Vagina (tissue), 2 donors: ENCODE results near the gene ATXN7L3. TPM values are rescaled to one million over a fixed set of nuclear protein-coding genes. Genes with fewer than 3 reads are reported as not detected.

ENCODE experiments used
- DNase-seq, 2 donors: peaks; one replicate each; pipeline ENCODE4 v3.0.0-alpha.2; 2017; ENCODE audit errors: extremely low spot score in 2 of 2
- H3K27ac ChIP-seq: fragments of 200-600 bp; sonication (generic); one replicate; pipeline ENCODE4 v1.5.1; 2019
- H3K27me3 ChIP-seq: fragments of 200-600 bp; sonication (generic); one replicate; pipeline ENCODE4 v1.5.1; 2019
- H3K36me3 ChIP-seq, 2 donors: fragments of 200-600 bp; sonication (generic); one replicate each; pipeline ENCODE4 v1.5.1; 2017 to 2019
- H3K4me1 ChIP-seq: fragments of 200-600 bp; sonication (generic); one replicate; pipeline ENCODE4 v1.5.1; 2019
- H3K4me3 ChIP-seq, 2 donors: fragments of 200-600 bp; sonication (generic); 1 replicate in 1 of 2; 2 replicates in 1 of 2; pipeline ENCODE4 v1.5.1; 2016 to 2019
- H3K9me3 ChIP-seq: fragments of 200-600 bp; sonication (generic); one replicate; pipeline ENCODE4 v1.5.1; 2019
- CTCF ChIP-seq, 3 experiments: fragments of 450-650 bp in 2 of 3; fragments of 200-600 bp in 1 of 3; sonication (generic) in 1 of 3; IDR thresholded peaks; one replicate each; pipeline ENCODE4 v1.5.1; 2017 to 2019; ENCODE audit warnings: antibody characterized with exemption in 3 of 3, mild to moderate bottlenecking in 2 of 3, moderate library complexity in 2 of 3
- POLR2A ChIP-seq, 2 donors: fragments of 450-650 bp; IDR thresholded peaks; one replicate each; pipeline ENCODE4 v1.6.1; 2017; ENCODE audit warnings: antibody characterized with exemption in 2 of 2, mild to moderate bottlenecking in 2 of 2, moderate library complexity in 2 of 2
- POLR2AphosphoS5 ChIP-seq, 2 donors: sonication (generic); formaldehyde crosslinking; IDR thresholded peaks; one replicate each; pipeline ENCODE4 v1.9.0; 2017; ENCODE audit warnings: antibody characterized with exemption in 2 of 2, mild to moderate bottlenecking in 2 of 2, low read depth in 1 of 2; ENCODE audit not compliant: insufficient read depth in 1 of 2
- intact Hi-C: fragments of 100-400 bp; cut with DNase I; formaldehyde crosslinking; loops from one replicate; pipeline ENCODE4 v1.15.1; 2023
- total RNA-seq: library from RNA; depleted of rRNA; stranded (reverse); fragments of >200 nt; gene quantifications from one replicate; pipeline ENCODE4 v1.2.3, GENCODE V29; 2016

ATXN7L3 gene
- total RNA-seq, 1 donor from 2014 or later: 27.3 TPM

- TF ChIP-seq POLR2AphosphoS5 (IDR thresholded peaks at IDR 0.05; ENCODE audit: insufficient read depth in 1 of 2, low read depth in 1 of 2) (no peak), CTCF (IDR thresholded peaks at IDR 0.05) (no peak)
- peaks cover 0 to 24% of the 10 kb centered on the region in 2 donors for H3K36me3 ChIP-seq
These were observed 23.4 kb downstream of the ATXN7L3 start for GRCh38 chr17:44176257-44176656.

GRCh38 chr17:44174427-44174826 lies 25.3 kb downstream of the ATXN7L3 start:
- peaks cover 0 to 24% of the 10 kb centered on the region in 2 donors for H3K36me3 ChIP-seq
- intact Hi-C loops: no loop called here
- no peak for TF ChIP-seq POLR2A (IDR thresholded peaks at IDR 0.05)
- TF ChIP-seq POLR2AphosphoS5 (IDR thresholded peaks at IDR 0.05; ENCODE audit: insufficient read depth in 1 of 2, low read depth in 1 of 2): no peak
- TF ChIP-seq CTCF (IDR thresholded peaks at IDR 0.05): no peak
- peaks cover 9% of the 10 kb centered on the region for H3K4me1 ChIP-seq
- no peaks in the 10 kb centered on the region for H3K9me3 ChIP-seq
- peak in 1 of 2 donors; percentile 78 for DNase-seq
- no peak overlapping the region for H3K27ac ChIP-seq
- H3K4me3 ChIP-seq: no peak overlapping the region
- no peaks in the 10 kb centered on the region for H3K27me3 ChIP-seq

More at GRCh38 chr17:44176257-44176656, 23.4 kb downstream of the ATXN7L3 start:
- Histone ChIP-seq H3K27ac (no peak overlapping the region), H3K4me3 (no peak overlapping the region), H3K9me3 (no peaks in the 10 kb centered on the region), H3K27me3 (no peaks in the 10 kb centered on the region), H3K4me1 (no peaks in the 10 kb centered on the region)
- no peak for DNase-seq
- intact Hi-C loops: no loop called here

- peaks cover 0 to 7% of the 10 kb centered on the region in 2 donors for H3K36me3 ChIP-seq
- H3K4me3 ChIP-seq: no peak overlapping the region
- no peaks in the 10 kb centered on the region for H3K9me3 ChIP-seq
- intact Hi-C loops: no loop called here
- TF ChIP-seq POLR2A (IDR thresholded peaks at IDR 0.05) (no peak), POLR2AphosphoS5 (IDR thresholded peaks at IDR 0.05; ENCODE audit: insufficient read depth in 1 of 2, low read depth in 1 of 2) (no peak), CTCF (IDR thresholded peaks at IDR 0.05) (no peak)
- H3K27ac ChIP-seq: no peak overlapping the region
- H3K4me1 ChIP-seq: peaks cover 9% of the 10 kb centered on the region
- H3K27me3 ChIP-seq: no peaks in the 10 kb centered on the region
- DNase-seq: peak in 1 of 2 donors; percentile 82
These were observed 27.7 kb downstream of the ATXN7L3 start for GRCh38 chr17:44171931-44172455.

- H3K4me3 ChIP-seq: peak within 1 kb of the TSS; percentile 2 to 3
- intact Hi-C loops: no loop called here
- peak within 1 kb of the TSS; percentile 13 for H3K27ac ChIP-seq
These were observed 29.0 kb downstream of the ATXN7L3 start, which contains the start of gene ASB16 for GRCh38 chr17:44170499-44171201. TSS of gene ASB16 (plus strand) at chr17:44170704. CDS start at chr17:44170790, 86 bp downstream.

More at GRCh38 chr17:44170499-44171201, 29.0 kb downstream of the ATXN7L3 start, which contains the start of gene ASB16:
- Histone ChIP-seq H3K36me3 (no peaks in the 10 kb centered on the region), H3K27me3 (no peaks in the 10 kb centered on the region), H3K4me1 (peaks cover 9% of the 10 kb centered on the region), H3K9me3 (no peaks in the 10 kb centered on the region)
- TF ChIP-seq POLR2A (IDR thresholded peaks at IDR 0.05): no peak
- no peak for TF ChIP-seq CTCF (IDR thresholded peaks at IDR 0.05)
- no peak for TF ChIP-seq POLR2AphosphoS5 (IDR thresholded peaks at IDR 0.05; ENCODE audit: insufficient read depth in 1 of 2, low read depth in 1 of 2)
- DNase-seq: no peak
